Breast epithelium (tissue), 4 donors: Measurements from ENCODE around the gene ATP13A3. TPM values are rescaled to one million over a fixed set of nuclear protein-coding genes. Genes with fewer than 3 reads are reported as not detected.
"Not testable (repeated sequence)": the region's sequence is repeated elsewhere in the genome, so short reads cannot be mapped to it uniquely, and the experiment has no call there.

ENCODE experiments used
- DNase-seq, 2 donors: peaks; one replicate each; pipeline ENCODE4 v3.0.0-alpha.2; 2019; ENCODE audit warnings: low spot score in 2 of 2
- H3K27ac ChIP-seq, 2 donors: fragments of 200-600 bp; sonication (generic) in 1 of 2; one replicate each; pipeline ENCODE4 v1.5.1; 2016 to 2019; ENCODE audit warnings: mild to moderate bottlenecking in 1 of 2
- H3K27me3 ChIP-seq, 2 donors: fragments of 200-600 bp; sonication (generic) in 1 of 2; one replicate each; pipeline versions ENCODE4 v1.5.1 to v1.6.0; 2017 to 2019; ENCODE audit warnings: control low read depth in 1 of 2, mild to moderate bottlenecking in 1 of 2
- H3K36me3 ChIP-seq: fragments of 200-600 bp; one replicate; pipeline ENCODE4 v1.5.1; 2019
- H3K4me1 ChIP-seq, 2 donors: fragments of 200-600 bp; sonication (generic); one replicate each; pipeline ENCODE4 v1.5.1; 2016 to 2019; ENCODE audit warnings: control low read depth in 1 of 2
- H3K4me3 ChIP-seq, 3 donors: fragments of 200-600 bp; sonication (generic); 1 replicate in 2 of 3; 2 replicates in 1 of 3; pipeline ENCODE4 v1.5.1; 2016 to 2019; ENCODE audit warnings: mild to moderate bottlenecking in 3 of 3, moderate library complexity in 2 of 3
- H3K9me3 ChIP-seq, 2 donors: fragments of 200-600 bp; sonication (generic) in 1 of 2; one replicate each; pipeline ENCODE4 v1.5.1; 2016 to 2019; ENCODE audit warnings: control low read depth in 1 of 2
- POLR2A ChIP-seq: fragments of 450-650 bp; IDR thresholded peaks from one replicate; pipeline ENCODE4 v1.6.1; 2016; ENCODE audit warnings: antibody characterized with exemption, mild to moderate bottlenecking, moderate library complexity
- POLR2AphosphoS5 ChIP-seq, 3 donors: sonication (generic); formaldehyde crosslinking; IDR thresholded peaks; one replicate each; pipeline ENCODE4 v1.6.1; 2017; ENCODE audit warnings: antibody characterized with exemption in 3 of 3
- intact Hi-C: fragments of 100-400 bp; cut with DNase I; formaldehyde crosslinking; loops from one replicate; pipeline ENCODE4 v1.15.1; 2023; ENCODE audit warnings: low total_unique reads
- total RNA-seq, 3 donors: library from RNA; depleted of rRNA; stranded (reverse); fragments of >200 nt; gene quantifications; one replicate each; pipeline ENCODE4 v1.1.0, GENCODE V29; 2016
- TF ChIP-seq, protein P1 (sequence below), 3 donors: fragments of 450-650 bp; IDR thresholded peaks; one replicate each; pipeline ENCODE4 v1.5.1; 2016 to 2017; ENCODE audit warnings: antibody characterized with exemption in 3 of 3, mild to moderate bottlenecking in 3 of 3, moderate library complexity in 3 of 3

The ATP13A3 gene
- total RNA-seq, 3 donors from 2014 or later, result 132 to 170 (median 142) TPM

DNA sequence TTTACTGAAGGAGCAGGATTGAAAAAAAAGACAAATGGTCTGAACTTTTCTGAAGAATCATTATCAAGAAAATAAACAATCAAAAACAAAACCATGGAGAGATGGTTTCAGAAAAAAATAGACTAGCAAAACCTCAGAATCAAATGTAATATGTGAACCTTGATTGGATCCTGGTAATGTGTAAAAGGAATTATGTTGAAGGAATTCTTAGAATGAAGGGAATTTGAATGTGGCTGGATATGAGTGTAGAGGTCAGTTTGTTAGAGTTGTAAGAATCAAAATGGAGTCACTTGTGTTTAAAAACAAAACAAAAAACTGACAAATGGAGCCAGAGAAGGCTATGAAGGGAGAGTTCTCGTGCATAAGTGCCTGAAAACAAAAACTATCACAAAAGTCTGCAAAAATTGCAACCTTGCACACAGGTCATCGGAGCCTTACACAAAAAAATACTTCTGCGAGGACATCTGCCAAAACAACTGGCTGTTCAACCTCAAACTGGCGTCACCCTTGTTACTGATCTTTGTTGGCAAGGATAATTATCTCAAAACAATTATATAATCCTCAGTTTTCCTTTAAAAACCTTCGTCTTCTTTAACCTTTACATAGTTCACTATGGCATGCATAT is 19.1 kb upstream of the ATP13A3 start:
- H3K4me1 ChIP-seq, result no peaks in the 10 kb centered on the region
- no peaks in the 10 kb centered on the region for H3K36me3 ChIP-seq
- H3K27me3 ChIP-seq, result no peaks in the 10 kb centered on the region
- TF ChIP-seq, protein P1, sequence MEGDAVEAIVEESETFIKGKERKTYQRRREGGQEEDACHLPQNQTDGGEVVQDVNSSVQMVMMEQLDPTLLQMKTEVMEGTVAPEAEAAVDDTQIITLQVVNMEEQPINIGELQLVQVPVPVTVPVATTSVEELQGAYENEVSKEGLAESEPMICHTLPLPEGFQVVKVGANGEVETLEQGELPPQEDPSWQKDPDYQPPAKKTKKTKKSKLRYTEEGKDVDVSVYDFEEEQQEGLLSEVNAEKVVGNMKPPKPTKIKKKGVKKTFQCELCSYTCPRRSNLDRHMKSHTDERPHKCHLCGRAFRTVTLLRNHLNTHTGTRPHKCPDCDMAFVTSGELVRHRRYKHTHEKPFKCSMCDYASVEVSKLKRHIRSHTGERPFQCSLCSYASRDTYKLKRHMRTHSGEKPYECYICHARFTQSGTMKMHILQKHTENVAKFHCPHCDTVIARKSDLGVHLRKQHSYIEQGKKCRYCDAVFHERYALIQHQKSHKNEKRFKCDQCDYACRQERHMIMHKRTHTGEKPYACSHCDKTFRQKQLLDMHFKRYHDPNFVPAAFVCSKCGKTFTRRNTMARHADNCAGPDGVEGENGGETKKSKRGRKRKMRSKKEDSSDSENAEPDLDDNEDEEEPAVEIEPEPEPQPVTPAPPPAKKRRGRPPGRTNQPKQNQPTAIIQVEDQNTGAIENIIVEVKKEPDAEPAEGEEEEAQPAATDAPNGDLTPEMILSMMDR (IDR thresholded peaks at IDR 0.05), result no peak
- TF ChIP-seq POLR2AphosphoS5 (IDR thresholded peaks at IDR 0.05), result no peak
- no peak for TF ChIP-seq POLR2A
- H3K4me3 ChIP-seq, result no peak overlapping the region
- intact Hi-C loops, result no loop called here
- H3K27ac ChIP-seq, result no peak overlapping the region
- no peaks in the 10 kb centered on the region for H3K9me3 ChIP-seq
- no peak for DNase-seq

DNA sequence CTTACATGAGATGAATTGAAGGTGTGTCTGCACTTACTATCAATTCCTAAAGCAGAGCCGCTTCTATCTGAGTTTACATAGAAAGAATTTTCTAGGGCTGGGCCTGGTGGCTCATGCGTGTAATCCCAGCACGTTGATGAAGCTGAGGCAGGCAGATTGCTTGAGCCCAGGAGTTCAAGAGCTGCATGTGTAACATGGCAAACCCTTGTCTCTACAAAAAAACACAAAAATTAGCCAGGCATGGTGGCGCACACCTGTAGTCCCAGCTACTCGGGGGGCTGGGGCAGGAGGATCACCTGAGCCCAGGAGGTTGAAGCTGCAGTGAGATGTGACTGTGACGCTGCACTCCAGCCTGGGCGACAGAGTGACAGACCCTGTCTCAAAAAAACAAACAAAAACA is 18.1 kb upstream of the ATP13A3 start:
- Histone ChIP-seq H3K27ac (no peak overlapping the region), H3K36me3 (no peaks in the 10 kb centered on the region), H3K4me1 (no peaks in the 10 kb centered on the region), H3K4me3 (no peak overlapping the region), H3K27me3 (no peaks in the 10 kb centered on the region), H3K9me3 (no peaks in the 10 kb centered on the region)
- TF ChIP-seq POLR2AphosphoS5 (IDR thresholded peaks at IDR 0.05) (no peak), POLR2A (no peak)
- TF ChIP-seq, protein P1 (IDR thresholded peaks at IDR 0.05), result no peak
- intact Hi-C loops, result no loop called here
- DNase-seq, result no peak

DNA sequence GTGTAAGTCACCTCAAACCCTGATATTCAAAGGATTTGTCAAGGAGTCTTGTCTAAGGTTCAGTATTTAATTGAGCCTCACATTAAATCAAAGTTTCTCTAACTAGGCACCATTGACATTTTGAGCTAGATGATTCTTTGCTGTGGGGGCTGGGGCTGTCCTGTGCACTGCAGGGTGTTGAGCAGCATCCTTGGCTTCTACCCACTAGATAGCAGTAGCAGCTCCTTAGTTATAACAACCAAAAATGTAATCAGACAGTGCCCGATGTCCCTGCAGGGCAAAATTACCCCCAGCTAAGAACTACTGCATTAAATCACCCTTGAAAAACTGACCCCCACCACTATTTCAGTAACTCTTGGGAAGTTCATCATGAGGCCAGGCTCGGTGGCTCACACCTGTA is 17.3 kb upstream of the ATP13A3 start:
- intact Hi-C loops, result no loop called here
- TF ChIP-seq POLR2AphosphoS5 (IDR thresholded peaks at IDR 0.05) (no peak), POLR2A (no peak)
- TF ChIP-seq, protein P1 (IDR thresholded peaks at IDR 0.05), result no peak
- Histone ChIP-seq H3K9me3 (no peaks in the 10 kb centered on the region), H3K4me3 (no peak overlapping the region), H3K36me3 (no peaks in the 10 kb centered on the region), H3K27ac (no peak overlapping the region), H3K4me1 (no peaks in the 10 kb centered on the region), H3K27me3 (no peaks in the 10 kb centered on the region)
- no peak for DNase-seq

DNA sequence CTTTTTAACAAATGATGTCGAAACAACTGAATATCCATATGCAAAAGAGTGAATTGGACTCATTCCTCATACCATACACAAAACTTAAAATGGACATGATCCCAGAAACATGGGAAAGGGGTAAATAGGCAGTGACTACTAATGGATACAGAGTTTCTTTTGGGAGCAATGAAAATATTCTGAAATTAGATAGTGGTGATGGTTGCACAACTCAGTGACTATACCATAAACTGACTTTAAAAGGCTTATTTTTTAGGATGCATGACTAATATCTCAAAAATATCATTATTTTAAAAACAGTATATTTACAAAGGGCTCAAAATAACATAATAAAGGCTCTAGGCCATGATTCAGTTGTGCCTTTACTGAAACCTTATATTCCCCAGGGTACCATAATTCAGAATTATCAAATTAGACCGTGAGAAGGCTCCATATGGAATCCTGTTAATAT is 16.3 kb upstream of the ATP13A3 start:
- TF ChIP-seq POLR2A (no peak), POLR2AphosphoS5 (IDR thresholded peaks at IDR 0.05) (no peak)
- TF ChIP-seq, protein P1 (IDR thresholded peaks at IDR 0.05), result no peak
- Histone ChIP-seq H3K27ac (no peak overlapping the region), H3K9me3 (no peaks in the 10 kb centered on the region), H3K27me3 (no peaks in the 10 kb centered on the region), H3K36me3 (no peaks in the 10 kb centered on the region), H3K4me3 (no peak overlapping the region), H3K4me1 (no peaks in the 10 kb centered on the region)
- intact Hi-C loops, result no loop called here
- DNase-seq, result no peak

DNA sequence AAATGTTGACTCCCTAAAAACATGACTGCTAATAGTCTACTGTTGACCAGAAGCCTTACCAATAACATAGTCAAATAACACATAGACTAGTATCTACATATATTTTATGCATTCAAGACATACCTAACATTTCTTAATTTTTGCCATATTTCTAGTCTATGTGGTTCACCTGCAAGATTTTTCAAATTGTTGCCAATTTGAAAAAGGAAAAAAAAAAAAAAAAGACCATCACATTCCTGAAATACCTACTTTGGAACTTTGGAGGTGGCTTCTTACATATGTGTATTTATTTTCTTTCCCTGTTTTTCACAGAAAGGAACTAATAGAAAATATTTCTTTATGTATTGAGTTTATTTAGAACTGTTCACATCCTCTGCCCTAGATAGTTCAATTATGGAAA is 13.4 kb upstream of the ATP13A3 start:
- no peak for DNase-seq
- Histone ChIP-seq H3K27me3 (no peaks in the 10 kb centered on the region), H3K36me3 (no peaks in the 10 kb centered on the region), H3K9me3 (no peaks in the 10 kb centered on the region), H3K4me1 (no peaks in the 10 kb centered on the region), H3K27ac (no peak overlapping the region), H3K4me3 (no peak overlapping the region)
- intact Hi-C loops, result no loop called here
- TF ChIP-seq POLR2AphosphoS5 (IDR thresholded peaks at IDR 0.05) (no peak), POLR2A (no peak)
- TF ChIP-seq, protein P1 (IDR thresholded peaks at IDR 0.05), result no peak

DNA sequence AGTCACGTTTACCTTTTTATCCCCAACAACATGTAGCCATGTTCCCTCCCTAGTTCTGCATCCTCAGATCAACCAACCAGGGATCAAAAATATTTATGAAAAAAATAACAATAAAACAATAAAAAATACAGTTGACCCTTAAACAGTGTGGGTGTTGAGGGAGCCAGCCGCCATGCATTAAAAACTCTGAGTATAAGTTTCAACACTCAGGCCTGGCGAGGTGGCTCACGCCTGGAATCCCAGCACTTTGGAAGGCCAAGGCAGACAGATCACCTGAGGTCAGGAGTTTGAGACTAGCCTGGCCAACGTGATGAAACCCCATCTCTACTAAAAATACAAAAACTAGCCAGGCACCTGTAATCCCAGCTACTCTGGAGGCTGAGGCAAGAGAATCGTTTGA is 12.7 kb upstream of the ATP13A3 start:
- H3K9me3 ChIP-seq, H3K27me3 ChIP-seq, H3K4me3 ChIP-seq, DNase-seq, H3K36me3 ChIP-seq, H3K27ac ChIP-seq, H3K4me1 ChIP-seq, intact Hi-C loops: not testable (repeated sequence)
